HG03097 (cell line): ENCODE measurements around the gene TCF20.

Source experiments
- ATAC-seq: cut with Tn5 transposase; IDR thresholded peaks from one replicate; pipeline ENCODE4 v1.9.1; 2021; ENCODE audit not compliant: unreplicated experiment, low FRiP score

Gene TCF20

GRCh38 chr22:42283278-42284201 is 13.1 kb upstream of the TCF20 start:
- ATAC-seq, result no peak

- ATAC-seq, result no peak
These were observed 12.5 kb upstream of the TCF20 start for GRCh38 chr22:42282943-42283277.

- ATAC-seq, result no peak
These were observed 11.9 kb upstream of the TCF20 start for GRCh38 chr22:42282252-42282942.

- no peak for ATAC-seq
These were observed 11.3 kb upstream of the TCF20 start for GRCh38 chr22:42281706-42282251.

GRCh38 chr22:42281284-42281683 is 10.8 kb upstream of the TCF20 start:
- no peak for ATAC-seq

GRCh38 chr22:42280836-42281235 is 10.4 kb upstream of the TCF20 start:
- ATAC-seq, result no peak

- no peak for ATAC-seq
These were observed 9.7 kb upstream of the TCF20 start for GRCh38 chr22:42280140-42280539.

GRCh38 chr22:42279425-42280020 is 9.1 kb upstream of the TCF20 start:
- no peak for ATAC-seq

GRCh38 chr22:42277988-42278776 is 7.7 kb upstream of the TCF20 start:
- no peak for ATAC-seq

GRCh38 chr22:42277232-42277753 is 6.8 kb upstream of the TCF20 start:
- no peak for ATAC-seq

- ATAC-seq, result no peak
These were observed 5.5 kb upstream of the TCF20 start for GRCh38 chr22:42275970-42276369.

GRCh38 chr22:42275176-42275575 is 4.7 kb upstream of the TCF20 start:
- no peak for ATAC-seq

- no peak for ATAC-seq
These were observed 3.5 kb upstream of the TCF20 start for GRCh38 chr22:42273855-42274451.

- ATAC-seq, result no peak
These were observed 2.1 kb upstream of the TCF20 start for GRCh38 chr22:42272431-42272999.

- no peak for ATAC-seq
These were observed 1.5 kb upstream of the TCF20 start for GRCh38 chr22:42271906-42272305.

- ATAC-seq, result no peak
These were observed 849 bp upstream of the TCF20 start for GRCh38 chr22:42271191-42271813.

GRCh38 chr22:42270176-42270509 is 310 bp downstream of the TCF20 start:
- ATAC-seq, result peak; percentile 31

GRCh38 chr22:42269432-42270175 is 849 bp downstream of the TCF20 start:
- peak; percentile 50 for ATAC-seq
